OCI-LY7 (cell line): Measurements from ENCODE around the gene CLP1.

Source experiments
- EZH2phosphoT487 ChIP-seq: fragments of 200-600 bp; sonication (generic); IDR thresholded peaks from 2 replicates; pipeline ENCODE4 v1.6.1; 2018; ENCODE audit warnings: low read depth, borderline replicate concordance, mild to moderate bottlenecking, mixed run types, antibody characterized with exemption, low read length, moderate library complexity, mixed read lengths
- TF ChIP-seq, protein P1 (sequence below): fragments of 200-600 bp; sonication (generic); conservative IDR thresholded peaks from 2 replicates; pipeline ENCODE4 v1.5.1; 2014; ENCODE audit warnings: mild to moderate bottlenecking, antibody characterized with exemption, low read length, moderate library complexity, mixed read lengths

DNA sequence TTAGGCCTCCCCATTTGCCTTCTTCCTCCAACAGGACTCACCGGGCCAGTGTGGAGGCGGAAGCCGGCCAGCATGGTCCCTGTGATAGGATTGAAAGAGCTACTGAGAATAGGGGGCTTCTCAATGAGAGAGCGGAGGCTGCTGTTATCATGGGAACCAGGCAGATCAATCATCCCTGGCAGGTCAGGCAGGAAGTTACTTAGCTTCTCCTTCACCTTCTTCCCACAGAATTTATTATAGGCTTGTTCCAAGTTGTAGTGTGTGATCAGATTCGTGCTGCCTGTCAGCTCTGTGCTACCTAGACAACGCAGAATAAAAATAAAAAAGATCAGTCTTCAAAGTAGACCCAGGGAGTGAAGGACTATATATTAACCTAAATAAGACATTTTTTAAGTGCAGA lies 47.4 kb downstream of the CLP1 start:
- TF ChIP-seq, protein P1, sequence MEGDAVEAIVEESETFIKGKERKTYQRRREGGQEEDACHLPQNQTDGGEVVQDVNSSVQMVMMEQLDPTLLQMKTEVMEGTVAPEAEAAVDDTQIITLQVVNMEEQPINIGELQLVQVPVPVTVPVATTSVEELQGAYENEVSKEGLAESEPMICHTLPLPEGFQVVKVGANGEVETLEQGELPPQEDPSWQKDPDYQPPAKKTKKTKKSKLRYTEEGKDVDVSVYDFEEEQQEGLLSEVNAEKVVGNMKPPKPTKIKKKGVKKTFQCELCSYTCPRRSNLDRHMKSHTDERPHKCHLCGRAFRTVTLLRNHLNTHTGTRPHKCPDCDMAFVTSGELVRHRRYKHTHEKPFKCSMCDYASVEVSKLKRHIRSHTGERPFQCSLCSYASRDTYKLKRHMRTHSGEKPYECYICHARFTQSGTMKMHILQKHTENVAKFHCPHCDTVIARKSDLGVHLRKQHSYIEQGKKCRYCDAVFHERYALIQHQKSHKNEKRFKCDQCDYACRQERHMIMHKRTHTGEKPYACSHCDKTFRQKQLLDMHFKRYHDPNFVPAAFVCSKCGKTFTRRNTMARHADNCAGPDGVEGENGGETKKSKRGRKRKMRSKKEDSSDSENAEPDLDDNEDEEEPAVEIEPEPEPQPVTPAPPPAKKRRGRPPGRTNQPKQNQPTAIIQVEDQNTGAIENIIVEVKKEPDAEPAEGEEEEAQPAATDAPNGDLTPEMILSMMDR, result no peak
- no peak for TF ChIP-seq EZH2phosphoT487
